ENCODE results near the gene SUGCT. TPM values are rescaled to one million over a fixed set of nuclear protein-coding genes. Genes with fewer than 3 reads are reported as not detected.

Gene SUGCT
- total and polyA plus RNA-seq, 9 of the 15 experiments (the other 6 are each of a cell fraction or from before 2014, with no cell fraction given): 0.58 to 2.5 (median 1.4) TPM

GRCh38 chr7:40739257-40739656 lies 604.5 kb downstream of the SUGCT start:
- no peaks in the 10 kb centered on the region for H3K9me1 ChIP-seq (ENCODE audit: control insufficient read depth, insufficient read depth, low read length)
- no peaks in the 10 kb centered on the region for H3K79me2 ChIP-seq (ENCODE audit: control insufficient read depth, insufficient read depth, low read length)
- H4K20me1 ChIP-seq (replicated peaks; ENCODE audit: control insufficient read depth, insufficient read depth, low read length): no peaks in the 10 kb centered on the region
- WGBS (ENCODE audit: insufficient coverage, low coverage, missing lambda C conversion rate): 0% methylated on average over 2 of the region's 2 CpGs
- DNase-seq (ENCODE audit: extremely low read depth in 1 of 4, low spot score in 3 of 4): no peak
- intact Hi-C loops (cut with micrococcal nuclease) (no loop called here), in situ Hi-C loops (cut with MboI) (no loop called here)
- no peak overlapping the region for H2AFZ ChIP-seq (ENCODE audit: low read depth, low read length)
- no peak overlapping the region for H3K9ac ChIP-seq (ENCODE audit: insufficient read depth in 1 of 2, low read depth in 2 of 2, low read length in 2 of 2)
- TF ChIP-seq HMG20A (CRISPR knock-in tag; conservative IDR thresholded peaks at IDR 0.05): no peak
- no peak for TF ChIP-seq ARHGAP35 (IDR thresholded peaks at IDR 0.05; ENCODE audit: partially characterized antibody)
- TF ChIP-seq ZBTB2 (IDR thresholded peaks at IDR 0.05): no peak
- no peaks in the 10 kb centered on the region for H3K27me3 ChIP-seq (ENCODE audit: control insufficient read depth in 2 of 2, insufficient read depth in 2 of 2, low read length in 2 of 2)
- no peak overlapping the region for H3K4me2 ChIP-seq (ENCODE audit: insufficient read depth, low read length)
- H3K9me3 ChIP-seq (replicated peaks; ENCODE audit: control insufficient read depth, insufficient read depth, low read depth, low read length): no peaks in the 10 kb centered on the region
- CTCF ChIA-PET (ENCODE audit: low intra/inter-chr PET ratio): no interaction called here
- no peaks in the 10 kb centered on the region for H3K36me3 ChIP-seq (ENCODE audit: control insufficient read depth, insufficient read depth, low read length)
- BruUV-seq (replicated peaks): no TSS peak
- no peak overlapping the region for H3K4me3 ChIP-seq
- POLR2A ChIA-PET: no interaction called here
- FAIRE-seq: no peak
- ATAC-seq: no peak
- H3K4me1 ChIP-seq (replicated peaks in 1 of 2; ENCODE audit: control insufficient read depth in 2 of 2, insufficient read depth in 2 of 2, low read length in 2 of 2): no peaks in the 10 kb centered on the region
- no peak overlapping the region for H3K27ac ChIP-seq (ENCODE audit: extremely low read depth, low read depth, low read length)

GRCh38 chr7:40742270-40742669 lies 607.5 kb downstream of the SUGCT start:
- H3K9me3 ChIP-seq (replicated peaks; ENCODE audit: control insufficient read depth, insufficient read depth, low read depth, low read length): no peaks in the 10 kb centered on the region
- H3K4me3 ChIP-seq: no peak overlapping the region
- no peak overlapping the region for H3K4me2 ChIP-seq (ENCODE audit: insufficient read depth, low read length)
- in situ Hi-C loops (cut with MboI) (no loop called here), intact Hi-C loops (cut with micrococcal nuclease) (no loop called here)
- no peak overlapping the region for H2AFZ ChIP-seq (ENCODE audit: low read depth, low read length)
- H3K9me1 ChIP-seq (ENCODE audit: control insufficient read depth, insufficient read depth, low read length): no peaks in the 10 kb centered on the region
- ChIA-PET CTCF (ENCODE audit: low intra/inter-chr PET ratio) (no interaction called here), POLR2A (no interaction called here)
- no TSS peak for BruUV-seq (replicated peaks)
- H3K36me3 ChIP-seq (ENCODE audit: control insufficient read depth, insufficient read depth, low read length): no peaks in the 10 kb centered on the region
- 1% methylated on average over 7 of the region's 7 CpGs for WGBS (ENCODE audit: insufficient coverage, low coverage, missing lambda C conversion rate)
- DNase-seq (ENCODE audit: extremely low read depth in 1 of 4, low spot score in 3 of 4) (no peak), ATAC-seq (no peak), FAIRE-seq (no peak)
- no peaks in the 10 kb centered on the region for H4K20me1 ChIP-seq (replicated peaks; ENCODE audit: control insufficient read depth, insufficient read depth, low read length)
- H3K9ac ChIP-seq (ENCODE audit: insufficient read depth in 1 of 2, low read depth in 2 of 2, low read length in 2 of 2): no peak overlapping the region
- H3K4me1 ChIP-seq (replicated peaks in 1 of 2; ENCODE audit: control insufficient read depth in 2 of 2, insufficient read depth in 2 of 2, low read length in 2 of 2): no peaks in the 10 kb centered on the region
- H3K79me2 ChIP-seq (ENCODE audit: control insufficient read depth, insufficient read depth, low read length): no peaks in the 10 kb centered on the region
- H3K27me3 ChIP-seq (ENCODE audit: control insufficient read depth in 2 of 2, insufficient read depth in 2 of 2, low read length in 2 of 2): no peaks in the 10 kb centered on the region
- H3K27ac ChIP-seq (ENCODE audit: extremely low read depth, low read depth, low read length): no peak overlapping the region
- TF ChIP-seq ZBTB8A (IDR thresholded peaks at IDR 0.05; ENCODE audit: partially characterized antibody) (no peak), CHD1 (IDR thresholded peaks at IDR 0.05; ENCODE audit: low read length) (no peak), DMBX1 (CRISPR knock-in tag; IDR thresholded peaks at IDR 0.05; ENCODE audit: borderline replicate concordance) (no peak), ZNF518B (CRISPR knock-in tag; IDR thresholded peaks at IDR 0.05) (no peak), NFE2 (IDR thresholded peaks at IDR 0.05; ENCODE audit: low read depth) (no peak), RFX1 (IDR thresholded peaks at IDR 0.05) (no peak), MLX (CRISPR knock-in tag; conservative IDR thresholded peaks at IDR 0.05) (no peak), RFX7 (CRISPR knock-in tag; IDR thresholded peaks at IDR 0.05) (no peak), ZNF699 (CRISPR knock-in tag; IDR thresholded peaks at IDR 0.05; ENCODE audit: insufficient replicate concordance) (no peak)

Data from K562 (cell line).